HG02678 (cell line): ENCODE results near the gene PRPF8.
A peak's percentile ranks its signal among the peaks of the same experiment; 100 is the strongest.
"Not testable (repeated sequence)": the region's sequence is repeated elsewhere in the genome, so short reads cannot be mapped to it uniquely, and the experiment has no call there.

ENCODE experiments used
- ATAC-seq: cut with Tn5 transposase; IDR thresholded peaks from one replicate; pipeline ENCODE4 v1.9.1; 2021; ENCODE audit warnings: mild to moderate bottlenecking, moderate library complexity; ENCODE audit not compliant: unreplicated experiment

Gene PRPF8

GRCh38 chr17:1684378-1685189 lies at the start of gene PRPF8:
Gene PRPF8 (minus strand): TSS chr17:1684867. CDS start chr17:1684571, 296 bp downstream.
- peak; percentile 98 for ATAC-seq

GRCh38 chr17:1733759-1734158 lies 49.1 kb upstream of the PRPF8 start:
- ATAC-seq: no peak

GRCh38 chr17:1732833-1733321 lies 48.2 kb upstream of the PRPF8 start:
- ATAC-seq: no peak

DNA sequence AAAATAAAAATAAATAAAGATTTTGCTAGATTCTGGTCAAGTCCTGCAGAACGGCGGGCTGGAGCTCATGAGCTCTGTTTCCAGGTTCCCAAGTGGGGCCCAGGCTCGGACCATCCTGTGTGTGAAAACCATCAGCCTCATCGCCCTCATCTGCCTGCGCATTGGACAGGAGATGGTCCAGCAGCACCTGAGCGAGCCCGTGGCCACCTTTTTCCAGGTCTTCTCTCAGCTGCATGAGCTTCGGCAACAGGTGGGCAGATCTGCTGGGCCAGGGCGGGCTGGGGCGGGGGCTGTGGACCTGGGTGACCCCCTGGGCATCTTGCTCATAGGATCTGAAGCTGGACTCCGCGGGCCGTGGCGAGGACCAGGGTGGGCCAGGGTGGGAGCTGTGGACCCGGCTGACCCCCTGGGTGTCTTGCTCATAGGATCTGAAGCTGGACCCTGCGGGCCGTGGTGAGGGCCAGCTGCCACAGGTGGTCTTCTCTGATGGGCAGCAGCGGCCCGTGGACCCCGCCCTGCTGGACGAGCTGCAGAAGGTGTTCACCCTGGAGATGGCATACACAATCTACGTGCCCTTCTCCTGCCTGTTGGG lies 47.7 kb upstream of the PRPF8 start:
- ATAC-seq: no peak

DNA sequence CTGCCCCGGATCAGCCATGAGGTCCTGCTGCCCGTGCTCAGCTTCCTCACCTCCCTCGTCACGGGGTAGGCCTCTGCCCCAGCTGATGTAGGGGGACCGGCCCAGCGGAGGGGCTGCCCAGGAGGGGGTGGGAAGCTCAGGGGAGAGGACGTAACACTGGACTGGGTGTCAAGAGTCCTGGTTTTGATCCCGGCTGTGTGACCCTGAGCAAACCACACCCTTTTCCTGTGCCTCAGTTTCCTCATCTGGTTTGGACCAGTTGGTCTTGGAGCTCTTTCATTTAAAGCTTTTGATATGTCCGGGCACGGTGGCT lies 46.5 kb upstream of the PRPF8 start:
- ATAC-seq: no peak

DNA sequence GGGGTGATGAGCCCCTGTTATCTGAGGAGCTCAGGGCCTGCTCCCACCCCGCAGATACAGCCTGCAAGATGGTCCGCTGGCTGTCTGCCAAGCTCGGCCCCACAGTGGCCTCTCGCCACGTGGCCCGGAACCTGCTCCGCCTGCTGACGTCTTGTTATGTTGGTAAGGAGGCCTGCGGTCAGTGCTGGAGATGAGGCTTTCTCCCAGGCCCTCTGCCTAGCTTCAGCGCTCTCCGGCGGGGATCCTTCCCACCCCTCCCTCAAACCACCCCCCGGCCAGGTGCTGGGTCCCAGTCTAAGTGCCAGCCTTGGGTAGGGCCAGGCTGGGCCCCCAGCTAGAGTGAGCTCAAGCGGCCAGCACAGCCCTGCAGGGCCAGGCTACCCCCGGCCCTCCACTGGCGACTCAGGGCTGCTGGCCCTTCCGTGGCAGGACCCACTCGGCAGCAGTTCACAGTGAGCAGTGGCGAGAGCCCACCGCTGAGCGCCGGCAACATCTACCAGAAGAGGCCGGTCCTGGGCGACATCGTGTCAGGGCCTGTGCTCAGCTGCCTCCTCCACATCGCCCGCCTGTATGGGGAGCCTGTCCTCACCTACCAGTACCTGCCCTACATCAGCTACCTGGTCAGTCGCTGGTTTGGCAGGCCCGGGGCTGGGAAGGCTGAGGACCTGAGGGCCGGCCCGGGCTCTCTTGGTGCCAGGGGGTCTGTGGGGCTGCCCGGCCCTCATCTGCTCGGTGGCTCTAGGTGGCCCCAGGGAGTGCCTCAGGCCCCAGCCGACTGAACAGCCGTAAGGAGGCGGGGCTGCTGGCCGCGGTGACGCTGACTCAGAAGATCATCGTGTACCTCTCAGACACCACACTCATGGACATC lies 45.9 kb upstream of the PRPF8 start:
- no peak for ATAC-seq

DNA sequence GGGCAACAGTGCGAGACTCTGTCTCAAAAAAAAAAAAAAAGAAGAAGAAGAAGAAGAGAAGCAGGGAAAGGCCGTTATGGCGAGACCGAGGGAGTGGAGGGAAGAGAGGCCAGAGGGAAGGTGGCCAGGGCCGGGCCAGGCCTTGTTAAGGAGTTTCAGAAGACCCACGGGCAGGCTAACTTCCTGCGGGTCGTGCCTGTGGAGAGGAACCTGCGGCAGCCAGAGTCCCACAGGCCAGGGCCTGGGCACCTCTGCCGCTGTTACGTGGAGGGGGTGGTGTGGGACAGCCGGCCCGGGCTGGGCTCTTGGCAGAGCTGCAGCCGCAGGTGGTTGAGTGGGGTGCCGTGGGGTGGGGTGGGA lies 45.3 kb upstream of the PRPF8 start:
- no peak for ATAC-seq

DNA sequence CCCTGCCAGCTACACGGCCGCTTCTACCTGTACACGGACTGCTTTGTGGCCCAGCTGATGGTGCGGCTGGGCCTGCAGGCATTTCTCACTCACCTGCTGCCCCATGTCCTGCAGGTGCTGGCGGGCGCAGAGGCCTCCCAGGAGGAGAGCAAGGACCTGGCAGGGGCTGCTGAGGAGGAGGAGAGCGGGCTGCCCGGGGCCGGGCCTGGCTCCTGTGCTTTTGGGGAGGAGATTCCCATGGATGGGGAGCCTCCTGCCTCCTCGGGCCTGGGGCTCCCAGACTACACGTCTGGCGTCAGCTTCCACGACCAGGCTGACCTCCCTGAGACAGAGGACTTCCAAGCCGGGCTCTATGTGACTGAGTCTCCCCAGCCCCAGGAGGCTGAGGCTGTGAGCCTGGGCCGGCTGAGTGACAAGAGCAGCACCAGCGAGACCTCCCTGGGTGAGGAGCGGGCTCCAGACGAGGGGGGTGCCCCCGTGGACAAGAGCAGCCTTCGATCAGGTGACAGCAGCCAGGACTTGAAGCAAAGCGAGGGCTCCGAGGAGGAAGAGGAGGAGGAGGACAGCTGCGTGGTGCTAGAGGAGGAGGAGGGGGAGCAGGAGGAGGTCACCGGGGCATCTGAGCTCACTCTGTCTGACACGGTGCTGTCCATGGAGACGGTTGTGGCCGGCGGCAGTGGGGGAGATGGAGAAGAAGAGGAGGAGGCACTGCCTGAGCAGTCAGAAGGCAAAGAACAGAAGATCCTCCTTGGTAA lies 43.4 kb upstream of the PRPF8 start:
- ATAC-seq: no peak

GRCh38 chr17:1727258-1727789 lies 42.7 kb upstream of the PRPF8 start:
- no peak for ATAC-seq

- no peak for ATAC-seq
These were observed 42.1 kb upstream of the PRPF8 start for GRCh38 chr17:1726626-1727257.

DNA sequence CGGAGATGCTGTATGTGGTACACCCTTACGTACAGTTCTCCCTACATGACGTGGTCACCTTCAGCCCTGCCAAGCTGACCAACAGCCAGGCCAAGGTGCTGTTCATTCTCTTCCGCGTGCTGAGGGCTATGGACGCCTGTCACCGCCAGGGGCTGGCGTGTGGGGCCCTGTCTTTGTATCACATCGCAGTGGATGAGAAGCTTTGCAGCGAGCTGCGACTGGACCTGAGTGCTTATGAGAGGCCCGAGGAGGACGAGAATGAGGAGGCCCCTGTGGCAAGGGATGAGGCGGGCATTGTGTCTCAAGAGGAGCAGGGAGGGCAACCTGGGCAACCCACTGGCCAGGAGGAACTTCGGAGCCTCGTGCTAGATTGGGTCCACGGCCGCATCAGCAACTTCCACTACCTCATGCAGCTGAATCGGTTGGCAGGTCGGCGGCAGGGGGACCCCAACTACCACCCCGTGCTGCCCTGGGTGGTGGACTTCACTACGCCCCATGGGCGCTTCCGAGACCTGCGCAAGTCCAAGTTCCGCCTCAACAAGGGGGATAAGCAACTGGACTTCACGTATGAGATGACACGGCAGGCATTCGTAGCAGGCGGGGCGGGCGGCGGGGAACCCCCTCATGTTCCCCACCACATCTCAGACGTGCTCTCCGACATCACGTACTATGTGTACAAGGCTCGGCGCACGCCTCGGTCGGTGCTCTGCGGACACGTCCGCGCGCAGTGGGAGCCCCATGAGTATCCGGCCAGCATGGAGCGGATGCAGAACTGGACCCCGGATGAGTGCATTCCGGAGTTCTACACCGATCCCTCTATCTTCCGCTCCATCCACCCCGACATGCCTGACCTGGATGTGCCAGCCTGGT lies 41.2 kb upstream of the PRPF8 start:
- ATAC-seq: no peak

GRCh38 chr17:1724869-1725641 lies 40.4 kb upstream of the PRPF8 start:
- peak; percentile 2 for ATAC-seq

- ATAC-seq: peak; percentile 68
These were observed 39.7 kb upstream of the PRPF8 start, which contains the start of gene WDR81 for GRCh38 chr17:1724351-1724868. Gene WDR81 (plus strand): TSS chr17:1724704. CDS start chr17:1724960, 256 bp downstream.

GRCh38 chr17:1722022-1722421 lies 37.4 kb upstream of the PRPF8 start:
- not testable (repeated sequence) for ATAC-seq

DNA sequence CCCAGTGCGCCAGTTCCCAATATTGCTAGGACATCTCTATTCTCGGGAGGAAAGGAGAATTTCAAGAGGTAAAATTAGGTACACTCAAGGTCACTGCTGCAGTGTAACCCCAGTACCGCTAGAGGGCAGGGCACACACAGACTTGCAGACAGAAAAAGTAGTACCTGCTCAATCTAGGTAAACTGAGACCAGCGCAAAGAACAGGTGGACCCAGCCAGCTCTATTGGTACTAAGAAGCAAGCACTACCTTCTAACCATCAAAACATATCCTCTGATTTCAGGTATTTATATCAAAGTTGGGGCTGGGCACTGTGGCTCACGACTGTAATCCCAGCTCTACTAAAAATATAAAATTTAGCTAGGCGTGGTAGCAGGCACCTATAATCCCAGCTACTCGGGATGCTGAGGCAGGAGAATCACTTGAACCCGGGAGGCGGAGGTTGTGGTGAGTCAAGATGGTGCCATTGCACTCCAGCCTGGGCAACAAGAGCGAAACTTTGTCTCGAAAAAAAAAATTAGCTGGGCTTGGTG lies 36.3 kb upstream of the PRPF8 start:
- no peak for ATAC-seq

DNA sequence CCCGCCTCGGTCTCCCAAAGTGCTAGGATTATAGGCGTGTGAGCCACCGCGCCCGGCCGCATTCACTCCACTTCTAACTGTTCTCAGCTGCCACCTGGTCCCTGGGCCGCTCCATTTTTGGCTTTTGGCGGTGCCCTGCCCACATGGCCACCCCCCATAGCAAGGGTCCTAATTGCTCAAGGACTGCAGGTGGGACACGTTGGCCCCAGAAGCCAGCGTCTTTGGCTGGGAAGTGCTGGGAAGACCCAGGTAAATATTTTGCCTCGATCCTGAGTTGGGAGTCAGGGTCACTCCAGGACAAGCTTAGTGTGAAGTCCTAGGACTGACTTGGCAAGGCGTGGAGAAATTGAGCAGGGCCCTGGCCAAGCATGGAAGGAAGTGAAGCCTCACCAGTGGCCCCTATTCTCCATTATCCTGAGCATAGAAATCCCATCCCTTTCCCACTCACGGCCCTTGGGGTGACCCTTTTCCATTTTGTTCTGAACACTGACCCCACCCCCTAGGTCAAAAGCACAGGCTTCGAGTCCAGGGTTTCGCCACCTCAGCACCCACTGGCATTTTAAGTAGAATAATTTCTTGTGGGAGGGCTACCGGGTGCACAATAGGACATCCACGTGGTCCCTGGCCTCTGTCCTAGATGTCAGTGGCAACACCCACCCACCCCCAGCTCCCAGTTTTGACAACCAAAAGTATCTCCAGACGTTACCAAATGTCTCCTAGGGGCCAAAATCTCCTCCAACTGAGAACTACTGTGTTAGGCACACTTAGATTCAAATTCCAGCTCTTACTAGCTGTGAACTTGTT lies 33.9 kb upstream of the PRPF8 start:
- ATAC-seq: no peak
